Ascending aorta (tissue), 2 donors: ENCODE measurements around the gene ACTA1. TPM values are rescaled to one million over a fixed set of nuclear protein-coding genes. Genes with fewer than 3 reads are reported as not detected.

Source experiments
- DNase-seq, 2 donors: peaks; one replicate each; pipeline ENCODE4 v3.0.0-alpha.2; 2019; ENCODE audit warnings: low spot score in 2 of 2
- H3K27ac ChIP-seq, 2 donors: fragments of 200-600 bp; sonication (generic); one replicate each; pipeline ENCODE4 v1.5.1; 2016 to 2017; ENCODE audit warnings: mild to moderate bottlenecking in 1 of 2
- H3K27me3 ChIP-seq: fragments of 200-600 bp; sonication (generic); one replicate; pipeline ENCODE4 v1.5.1; 2017
- H3K36me3 ChIP-seq, 2 donors: fragments of 200-600 bp; sonication (generic); one replicate each; pipeline ENCODE4 v1.5.1; 2016
- H3K4me1 ChIP-seq, 2 donors: fragments of 200-600 bp; sonication (generic); one replicate each; pipeline ENCODE4 v1.5.1; 2016 to 2017; ENCODE audit warnings: mild to moderate bottlenecking in 1 of 2
- H3K4me3 ChIP-seq, 2 donors: fragments of 200-600 bp; sonication (generic); one replicate each; pipeline ENCODE4 v1.5.1; 2016 to 2017; ENCODE audit warnings: mild to moderate bottlenecking in 1 of 2
- H3K9me3 ChIP-seq, 2 donors: fragments of 200-600 bp; sonication (generic); one replicate each; pipeline ENCODE4 v1.5.1; 2016
- intact Hi-C: fragments of 100-400 bp; cut with DNase I; formaldehyde crosslinking; loops from one replicate; pipeline ENCODE4 v1.15.1; 2023
- total RNA-seq: library from RNA; depleted of rRNA; stranded (reverse); fragments of >200 nt; gene quantifications from one replicate; pipeline ENCODE4 v1.1.0, GENCODE V29; 2016
- TF ChIP-seq, protein P1 (sequence below), 3 experiments: fragments of 200-600 bp in 2 of 3; fragments of 450-650 bp in 1 of 3; sonication (generic) in 2 of 3; IDR thresholded peaks; one replicate each; pipeline ENCODE4 v1.5.1; 2016 to 2019; ENCODE audit warnings: antibody characterized with exemption in 3 of 3, mild to moderate bottlenecking in 1 of 3, moderate library complexity in 1 of 3

Gene ACTA1
- total RNA-seq, 1 donor from 2014 or later: not detected

DNA sequence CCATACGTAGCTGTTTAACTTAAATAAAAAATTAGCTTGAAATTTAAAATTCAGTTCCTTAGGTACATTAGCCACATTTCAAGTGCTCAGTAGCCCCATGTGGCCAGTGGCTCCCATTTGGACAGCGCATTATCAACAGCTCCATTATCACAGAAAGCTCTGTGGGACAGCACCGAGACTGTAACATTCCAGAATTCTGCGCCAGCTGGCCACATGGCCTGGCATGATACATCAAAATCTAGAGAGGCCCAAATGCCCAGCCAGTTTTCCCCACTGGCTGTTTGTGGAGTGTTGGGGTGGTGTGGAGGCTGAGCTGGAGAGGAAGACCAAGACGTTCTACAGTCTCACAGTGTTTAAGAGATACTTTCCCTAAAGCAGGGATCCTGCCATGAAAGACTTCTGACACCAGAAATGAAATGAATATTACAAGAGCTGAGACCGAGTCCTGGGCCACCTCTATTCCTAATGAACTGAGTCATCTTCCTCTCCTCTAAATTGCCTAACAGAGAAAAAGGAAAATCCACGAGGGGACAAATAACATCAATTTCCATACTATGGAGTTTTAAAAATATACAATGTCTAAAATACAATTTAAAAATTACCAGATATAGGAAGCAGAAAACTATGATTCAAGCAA, 27.3 kb upstream of the ACTA1 start:
- no peaks in the 10 kb centered on the region for H3K4me1 ChIP-seq
- no peaks in the 10 kb centered on the region for H3K27me3 ChIP-seq
- peaks cover 54 to 88% of the 10 kb centered on the region in 2 donors for H3K36me3 ChIP-seq
- H3K9me3 ChIP-seq: no peaks in the 10 kb centered on the region
- intact Hi-C loops: no loop called here
- H3K4me3 ChIP-seq: no peak overlapping the region
- no peak overlapping the region for H3K27ac ChIP-seq
- TF ChIP-seq, protein P1, sequence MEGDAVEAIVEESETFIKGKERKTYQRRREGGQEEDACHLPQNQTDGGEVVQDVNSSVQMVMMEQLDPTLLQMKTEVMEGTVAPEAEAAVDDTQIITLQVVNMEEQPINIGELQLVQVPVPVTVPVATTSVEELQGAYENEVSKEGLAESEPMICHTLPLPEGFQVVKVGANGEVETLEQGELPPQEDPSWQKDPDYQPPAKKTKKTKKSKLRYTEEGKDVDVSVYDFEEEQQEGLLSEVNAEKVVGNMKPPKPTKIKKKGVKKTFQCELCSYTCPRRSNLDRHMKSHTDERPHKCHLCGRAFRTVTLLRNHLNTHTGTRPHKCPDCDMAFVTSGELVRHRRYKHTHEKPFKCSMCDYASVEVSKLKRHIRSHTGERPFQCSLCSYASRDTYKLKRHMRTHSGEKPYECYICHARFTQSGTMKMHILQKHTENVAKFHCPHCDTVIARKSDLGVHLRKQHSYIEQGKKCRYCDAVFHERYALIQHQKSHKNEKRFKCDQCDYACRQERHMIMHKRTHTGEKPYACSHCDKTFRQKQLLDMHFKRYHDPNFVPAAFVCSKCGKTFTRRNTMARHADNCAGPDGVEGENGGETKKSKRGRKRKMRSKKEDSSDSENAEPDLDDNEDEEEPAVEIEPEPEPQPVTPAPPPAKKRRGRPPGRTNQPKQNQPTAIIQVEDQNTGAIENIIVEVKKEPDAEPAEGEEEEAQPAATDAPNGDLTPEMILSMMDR (IDR thresholded peaks at IDR 0.05): no peak
- DNase-seq: no peak

DNA sequence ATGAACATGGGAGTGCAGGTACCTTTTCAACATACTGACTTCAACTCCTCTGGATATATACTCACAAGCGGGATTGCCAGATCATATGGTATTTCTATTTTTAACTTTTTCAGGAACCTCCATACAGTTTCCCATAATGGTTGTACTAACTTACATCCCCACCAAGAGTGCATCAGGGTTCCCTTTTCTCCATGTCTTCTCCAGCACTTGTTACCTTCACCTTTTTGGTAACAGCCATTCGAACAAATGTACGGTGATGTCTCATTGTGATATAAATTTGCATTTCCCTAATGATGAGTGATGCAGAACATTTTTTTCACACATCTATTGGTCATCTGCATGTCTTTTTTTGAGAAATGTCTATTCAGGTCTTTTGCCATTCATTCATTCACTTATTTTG, 25.9 kb upstream of the ACTA1 start:
- H3K36me3 ChIP-seq: peaks cover 50 to 85% of the 10 kb centered on the region in 2 donors
- H3K4me3 ChIP-seq: no peak overlapping the region
- H3K4me1 ChIP-seq: no peaks in the 10 kb centered on the region
- TF ChIP-seq, protein P1 (IDR thresholded peaks at IDR 0.05): no peak
- intact Hi-C loops: no loop called here
- no peaks in the 10 kb centered on the region for H3K27me3 ChIP-seq
- no peaks in the 10 kb centered on the region for H3K9me3 ChIP-seq
- H3K27ac ChIP-seq: no peak overlapping the region
- no peak for DNase-seq

DNA sequence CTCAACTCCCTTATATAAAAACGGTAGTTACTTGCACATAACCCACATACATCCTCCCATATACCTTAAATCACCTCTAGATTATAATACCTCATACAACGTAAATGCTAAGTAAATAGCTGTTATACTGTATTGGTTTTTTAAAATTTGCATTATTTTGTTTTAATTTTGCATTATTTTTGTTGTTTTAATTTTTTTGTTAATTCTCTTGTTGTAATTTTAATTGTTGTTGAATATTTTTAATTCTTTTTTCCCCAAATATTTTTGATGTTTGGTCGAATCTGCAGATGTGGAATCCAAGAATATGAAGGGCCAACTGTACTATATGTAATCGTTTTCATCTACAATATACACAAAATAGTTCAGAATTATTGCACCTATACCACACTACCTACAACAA, 23.5 kb upstream of the ACTA1 start:
- Histone ChIP-seq H3K36me3 (peaks cover 31 to 65% of the 10 kb centered on the region in 2 donors), H3K4me1 (no peaks in the 10 kb centered on the region), H3K27ac (no peak overlapping the region), H3K27me3 (no peaks in the 10 kb centered on the region), H3K9me3 (no peaks in the 10 kb centered on the region), H3K4me3 (no peak overlapping the region)
- no peak for DNase-seq
- TF ChIP-seq, protein P1 (IDR thresholded peaks at IDR 0.05): no peak
- intact Hi-C loops: no loop called here

DNA sequence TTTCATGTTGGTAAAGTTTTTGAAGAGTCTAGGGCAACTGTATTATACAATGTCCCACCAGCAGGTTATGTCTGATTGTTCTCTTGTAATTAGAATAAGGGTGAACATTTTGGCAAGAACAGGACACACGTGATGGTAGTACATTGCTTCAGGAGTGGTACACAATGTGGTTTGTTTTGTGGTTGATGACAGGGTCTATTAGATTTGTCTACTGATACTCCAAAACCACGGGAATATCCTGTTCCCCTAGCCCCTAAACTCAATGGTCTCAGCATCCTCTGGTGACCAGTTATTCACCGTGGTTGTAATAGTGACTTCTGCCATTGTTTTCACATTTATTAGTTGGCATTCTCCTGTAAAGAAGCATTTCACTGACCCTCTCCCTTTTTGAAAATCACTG, 22.1 kb upstream of the ACTA1 start:
- Histone ChIP-seq H3K36me3 (peaks cover 37 to 72% of the 10 kb centered on the region in 2 donors), H3K27me3 (no peaks in the 10 kb centered on the region), H3K27ac (no peak overlapping the region), H3K4me3 (no peak overlapping the region), H3K4me1 (no peaks in the 10 kb centered on the region), H3K9me3 (no peaks in the 10 kb centered on the region)
- TF ChIP-seq, protein P1 (IDR thresholded peaks at IDR 0.05): no peak
- DNase-seq: no peak
- intact Hi-C loops: no loop called here

DNA sequence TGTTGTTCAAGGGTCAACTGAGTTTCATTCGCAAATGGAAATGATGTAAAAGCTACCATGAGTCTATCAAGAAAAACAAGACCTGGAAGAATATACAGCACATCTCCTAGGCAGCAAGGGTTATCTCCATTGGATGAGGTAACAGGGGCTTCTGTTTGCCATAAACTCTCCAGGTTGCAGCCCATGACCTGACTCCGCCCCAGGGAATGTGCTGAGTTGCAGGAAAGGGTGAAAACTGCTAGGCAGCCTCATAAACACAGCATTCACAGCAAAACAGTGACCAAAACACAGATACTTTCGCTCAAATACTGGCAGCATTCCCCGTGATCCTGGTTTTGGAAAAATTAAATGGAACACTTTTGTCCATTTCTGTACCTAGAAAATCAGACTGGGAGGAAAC, 20.2 kb upstream of the ACTA1 start:
- no peak overlapping the region for H3K27ac ChIP-seq
- H3K27me3 ChIP-seq: no peaks in the 10 kb centered on the region
- no peaks in the 10 kb centered on the region for H3K4me1 ChIP-seq
- intact Hi-C loops: no loop called here
- peaks cover 30 to 66% of the 10 kb centered on the region in 2 donors for H3K36me3 ChIP-seq
- TF ChIP-seq, protein P1 (IDR thresholded peaks at IDR 0.05): no peak
- no peaks in the 10 kb centered on the region for H3K9me3 ChIP-seq
- no peak for DNase-seq
- no peak overlapping the region for H3K4me3 ChIP-seq
